Hepatocyte (in vitro differentiated cells): Measurements from ENCODE around the gene CCT3. TPM values are rescaled to one million over a fixed set of nuclear protein-coding genes. Genes with fewer than 3 reads are reported as not detected.

Experiments used
- DNase-seq: peaks from one replicate; pipeline ENCODE4 v3.0.0-alpha.2; 2016; ENCODE audit warnings: low spot score
- H2AFZ ChIP-seq: fragments of 200-600 bp; sonication (generic); 2 replicates; pipeline ENCODE4 v1.6.0; 2016; ENCODE audit warnings: antibody characterized with exemption, mild to moderate bottlenecking
- H3K27ac ChIP-seq: fragments of 200-600 bp; sonication (generic); 2 replicates; pipeline ENCODE4 v1.5.1; 2016; ENCODE audit warnings: mild to moderate bottlenecking
- H3K27me3 ChIP-seq: fragments of 200-600 bp; sonication (generic); 2 replicates; pipeline ENCODE4 v1.6.1; 2016
- H3K36me3 ChIP-seq: fragments of 200-600 bp; sonication (generic); replicated peaks from 2 replicates; pipeline ENCODE4 v1.5.1; 2016; ENCODE audit warnings: low read depth; ENCODE audit not compliant: insufficient read depth
- H3K4me1 ChIP-seq: fragments of 200-600 bp; sonication (generic); 2 replicates; pipeline ENCODE4 v1.5.1; 2016; ENCODE audit warnings: mild to moderate bottlenecking, moderate library complexity; ENCODE audit not compliant: insufficient read depth
- H3K4me2 ChIP-seq: fragments of 200-600 bp; sonication (generic); 2 replicates; pipeline ENCODE4 v1.6.0; 2016
- H3K4me3 ChIP-seq: fragments of 200-600 bp; sonication (generic); 2 replicates; pipeline ENCODE4 v1.5.1; 2016; ENCODE audit warnings: mild to moderate bottlenecking
- H3K79me2 ChIP-seq: fragments of 200-600 bp; sonication (generic); 2 replicates; pipeline ENCODE4 v1.6.0; 2017; ENCODE audit warnings: mild to moderate bottlenecking
- H3K9me2 ChIP-seq: fragments of 200-600 bp; sonication (generic); replicated peaks from 2 replicates; pipeline ENCODE4 v1.6.0; 2017; ENCODE audit warnings: mild to moderate bottlenecking; ENCODE audit not compliant: insufficient read depth
- H3K9me3 ChIP-seq: fragments of 200-600 bp; sonication (generic); 2 replicates; pipeline ENCODE4 v1.5.1; 2016; ENCODE audit warnings: low read depth, mild to moderate bottlenecking
- H4K20me1 ChIP-seq: fragments of 200-600 bp; sonication (generic); 2 replicates; pipeline ENCODE4 v1.6.0; 2016; ENCODE audit warnings: mild to moderate bottlenecking; ENCODE audit not compliant: insufficient read depth, poor library complexity, severe bottlenecking
- CTCF ChIP-seq: fragments of 200-600 bp; sonication (generic); IDR thresholded peaks from 2 replicates; pipeline ENCODE4 v1.5.1; 2016; ENCODE audit warnings: antibody characterized with exemption, mild to moderate bottlenecking; ENCODE audit not compliant: poor library complexity
- EZH2 ChIP-seq: fragments of 200-600 bp; sonication (generic); IDR thresholded peaks from 2 replicates; pipeline ENCODE4 v1.6.1; 2016; ENCODE audit warnings: antibody characterized with exemption, mild to moderate bottlenecking, borderline replicate concordance
- EZH2phosphoT487 ChIP-seq: fragments of 200-600 bp; sonication (generic); IDR thresholded peaks from one replicate; pipeline ENCODE4 v1.6.1; 2018; ENCODE audit warnings: antibody characterized with exemption, mild to moderate bottlenecking, low read depth, moderate library complexity; ENCODE audit not compliant: unreplicated experiment, severe bottlenecking
- WGBS: methylation state at CpG from one replicate; pipeline ENCODE4 v1.1.6; 2016; ENCODE audit warnings: low lambda C conversion rate; ENCODE audit errors: missing lambda C conversion rate; 5-methylcytosine and 5-hydroxymethylcytosine counted together
- polyA plus RNA-seq: library from polyadenylated mRNA; unstranded; fragments of >200 nt; fragmentation: Nextera tagmentation; extraction: Ambion mirVana; gene quantifications from 2 replicates; pipeline ENCODE4 v1.2.1, GENCODE V29; 2016
- total RNA-seq: library from RNA; depleted of rRNA; stranded (reverse); fragments of >200 nt; gene quantifications from 2 replicates; pipeline ENCODE4 v1.2.3, GENCODE V29; 2014

The CCT3 gene
- total and polyA plus RNA-seq, 2 experiments from 2014 or later = 212 to 251 TPM

GRCh38 chr1:156305215-156305614 lies 32.9 kb downstream of the CCT3 start:
- H4K20me1 ChIP-seq = no peaks in the 10 kb centered on the region
- H3K4me1 ChIP-seq = no peaks in the 10 kb centered on the region
- 74% methylated on average over 2 of the region's 2 CpGs for WGBS
- no peak for TF ChIP-seq EZH2
- no peak for DNase-seq
- H3K4me3 ChIP-seq = no peak overlapping the region
- H3K4me2 ChIP-seq = no peak overlapping the region
- no peaks in the 10 kb centered on the region for H3K9me2 ChIP-seq
- H3K27ac ChIP-seq = no peak overlapping the region
- H3K9me3 ChIP-seq = no peaks in the 10 kb centered on the region
- no peaks in the 10 kb centered on the region for H3K36me3 ChIP-seq
- H3K79me2 ChIP-seq = no peaks in the 10 kb centered on the region
- no peaks in the 10 kb centered on the region for H3K27me3 ChIP-seq
- no peak overlapping the region for H2AFZ ChIP-seq

GRCh38 chr1:156303241-156303640 lies 34.9 kb downstream of the CCT3 start:
- Histone ChIP-seq H3K9me3 (no peaks in the 10 kb centered on the region), H3K4me1 (no peaks in the 10 kb centered on the region), H3K4me2 (no peak overlapping the region), H3K27me3 (no peaks in the 10 kb centered on the region), H3K27ac (no peak overlapping the region), H4K20me1 (no peaks in the 10 kb centered on the region), H3K36me3 (no peaks in the 10 kb centered on the region), H2AFZ (no peak overlapping the region), H3K4me3 (no peak overlapping the region), H3K79me2 (no peaks in the 10 kb centered on the region), H3K9me2 (no peaks in the 10 kb centered on the region)
- DNase-seq = no peak
- WGBS = 100% methylated on average over 4 of the region's 4 CpGs
- TF ChIP-seq EZH2phosphoT487 (no peak), EZH2 (no peak), CTCF (no peak)

DNA sequence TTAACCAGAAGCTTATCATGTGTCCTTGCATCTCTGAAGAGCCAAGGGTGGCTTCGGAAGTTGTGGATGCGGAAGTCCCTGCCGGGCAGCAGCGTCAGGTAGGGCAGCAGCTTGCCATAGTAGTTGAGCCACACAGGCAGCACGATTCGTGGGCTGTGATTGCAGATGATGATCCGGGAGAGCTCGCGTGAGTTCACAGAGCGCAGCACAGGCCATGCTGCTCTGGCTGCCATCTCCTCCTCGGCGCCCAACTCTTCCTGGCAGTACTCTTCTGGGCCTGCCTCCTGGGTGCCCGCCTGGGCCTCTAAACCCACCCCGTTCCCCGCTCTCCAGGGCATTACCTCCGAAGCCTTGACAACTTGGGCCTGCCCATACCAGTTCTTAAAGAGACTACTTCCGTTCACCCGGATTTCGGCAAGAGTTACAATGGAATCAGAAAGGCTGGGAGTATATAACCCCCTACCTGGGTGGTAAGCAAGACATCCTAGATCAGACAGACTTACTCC lies 39.2 kb downstream of the CCT3 start, which contains the start of gene VHLL:
Gene VHLL (minus strand): TSS at position 456 of the 506 bp plus-strand sequence. CDS start 118 bp downstream, at position 338.
- DNase-seq = no peak
- Histone ChIP-seq H3K27me3 (no peaks in the 10 kb centered on the region), H3K79me2 (peaks cover 15% of the 10 kb centered on the region), H2AFZ (no peak within 1 kb of the TSS), H3K4me3 (no peak within 1 kb of the TSS), H3K9me2 (no peaks in the 10 kb centered on the region), H3K9me3 (no peaks in the 10 kb centered on the region), H3K36me3 (no peaks in the 10 kb centered on the region), H3K4me2 (no peak within 1 kb of the TSS), H3K27ac (no peak within 1 kb of the TSS), H4K20me1 (no peaks in the 10 kb centered on the region), H3K4me1 (peaks cover 5% of the 10 kb centered on the region)
- no peak for TF ChIP-seq CTCF
- no peak for TF ChIP-seq EZH2
- no peak for TF ChIP-seq EZH2phosphoT487
- 90% methylated on average over 19 of the region's 19 CpGs for WGBS

DNA sequence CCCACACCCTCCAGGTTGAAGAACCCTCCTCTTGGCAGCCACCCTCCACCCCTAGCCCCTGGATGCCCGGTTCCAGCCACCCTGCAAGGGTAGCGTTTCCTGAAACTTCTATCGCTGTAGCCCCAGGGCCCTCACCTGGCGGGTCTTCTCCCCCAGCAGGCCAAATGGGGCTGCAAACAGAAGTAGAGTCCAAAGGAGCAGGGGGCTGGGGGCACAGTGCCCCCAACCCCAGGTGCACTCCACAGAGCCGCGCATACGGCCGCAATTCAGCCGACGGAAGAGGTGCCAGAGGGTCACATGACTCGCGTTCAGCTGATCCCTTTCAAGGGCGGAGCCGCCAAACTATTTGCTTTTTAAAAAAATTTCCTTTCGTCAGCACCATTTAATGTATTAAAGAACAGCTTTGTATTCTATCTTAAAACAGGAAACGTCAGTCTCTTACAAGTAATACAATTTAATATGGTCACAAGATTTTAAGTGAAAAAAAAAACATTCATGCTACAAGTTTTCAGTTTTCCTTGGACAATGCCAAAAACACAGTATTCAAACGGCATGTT lies 42.6 kb downstream of the CCT3 start, which contains the start of gene GLMP:
Gene GLMP (minus strand): TSS at position 289 of the 557 bp plus-strand sequence. CDS start 34 bp downstream, at position 255.
- Histone ChIP-seq H3K27me3 (no peaks in the 10 kb centered on the region), H3K4me3 (peak within 1 kb of the TSS; percentile 77), H3K9me2 (no peaks in the 10 kb centered on the region), H3K36me3 (no peaks in the 10 kb centered on the region), H2AFZ (peak within 1 kb of the TSS; percentile 25), H3K4me1 (peaks cover 24% of the 10 kb centered on the region), H4K20me1 (no peaks in the 10 kb centered on the region), H3K79me2 (peaks cover 20% of the 10 kb centered on the region), H3K4me2 (peak within 1 kb of the TSS; percentile 70), H3K9me3 (no peaks in the 10 kb centered on the region), H3K27ac (no peak within 1 kb of the TSS)
- TF ChIP-seq EZH2 (no peak), CTCF (no peak), EZH2phosphoT487 (no peak)
- WGBS = 5% methylated on average over 17 of the region's 17 CpGs
- peak; percentile 87 for DNase-seq
